Lung (tissue), 12 donors: Measurements from ENCODE around the gene WWC2. TPM values are rescaled to one million over a fixed set of nuclear protein-coding genes. Genes with fewer than 3 reads are reported as not detected.

Source experiments
- ATAC-seq: fragments of 200-7000 bp; cut with Tn5 transposase; one replicate; pipeline ENCODE4 v1.9.1; 2020; ENCODE audit warnings: moderate number of reproducible peaks; ENCODE audit not compliant: insufficient read depth, low FRiP score
- DNase-seq, 3 donors: peaks; one replicate each; pipeline ENCODE4 v3.0.0-alpha.2; 2013 to 2017
- H3K27ac ChIP-seq, 2 donors: one replicate each; pipeline ENCODE4 v1.5.1; 2013; ENCODE audit warnings: mild to moderate bottlenecking in 2 of 2, moderate library complexity in 2 of 2, control low read depth in 1 of 2, inconsistent platforms in 1 of 2, low read depth in 1 of 2, low read length in 1 of 2
- H3K27me3 ChIP-seq, 3 donors: one replicate each; pipeline ENCODE4 v1.5.1; 2013; ENCODE audit warnings: low read length in 2 of 3; ENCODE audit not compliant: control insufficient read depth in 3 of 3, insufficient read depth in 3 of 3
- H3K36me3 ChIP-seq, 4 donors: one replicate each; pipeline ENCODE4 v1.5.1; 2013; ENCODE audit warnings: low read length in 4 of 4, mild to moderate bottlenecking in 1 of 4, moderate library complexity in 1 of 4; ENCODE audit not compliant: control insufficient read depth in 4 of 4, insufficient read depth in 4 of 4
- H3K4me1 ChIP-seq, 5 donors: one replicate each; pipeline ENCODE4 v1.5.1; 2013; ENCODE audit warnings: low read length in 5 of 5, mild to moderate bottlenecking in 2 of 5, moderate library complexity in 1 of 5; ENCODE audit not compliant: control insufficient read depth in 5 of 5, insufficient read depth in 5 of 5
- H3K4me3 ChIP-seq: one replicate; pipeline ENCODE4 v1.5.1; 2013; ENCODE audit warnings: mild to moderate bottlenecking, control low read depth, moderate library complexity
- H3K9ac ChIP-seq, 2 donors: one replicate each; pipeline ENCODE4 v1.5.1; 2013; ENCODE audit warnings: low read length in 2 of 2, control low read depth in 1 of 2; ENCODE audit not compliant: insufficient read depth in 1 of 2
- H3K9me3 ChIP-seq, 4 donors: one replicate each; pipeline ENCODE4 v1.5.1; 2013; ENCODE audit warnings: low read length in 3 of 4, mild to moderate bottlenecking in 1 of 4, moderate library complexity in 1 of 4; ENCODE audit not compliant: control insufficient read depth in 4 of 4, insufficient read depth in 3 of 4
- CTCF ChIP-seq: IDR thresholded peaks from 2 replicates; pipeline ENCODE4 v1.5.1; 2012; ENCODE audit warnings: mild to moderate bottlenecking; ENCODE audit errors: control extremely low read depth, extremely low read depth
- WGBS, 2 donors: extraction: QIAGEN DNeasy Blood & Tissue Kit; methylation state at CpG; one replicate each; pipeline ENCODE4 v1.1.7; 2013; 5-methylcytosine and 5-hydroxymethylcytosine counted together
- polyA plus RNA-seq, 2 donors: library from polyadenylated mRNA; stranded (reverse); fragments of 200-250 nt; gene quantifications; one replicate each; pipeline ENCODE4 v1.2.1, GENCODE V29; 2013
- total RNA-seq, 2 donors: library from RNA; depleted of rRNA in 1 of 2; stranded (reverse); fragments of >200 nt in 1 of 2; gene quantifications; one replicate each; pipeline ENCODE4 v1.2.1, GENCODE V29; 2014 to 2021
- donor health status: control.
- donor health status: control.
- donor health status: Bipolar disorder and iron deficiency.
- donor health status: healthy.
- donor health status: DM: yes; HTN: yes; CAD: no.

WWC2 gene
- total and polyA plus RNA-seq, 4 donors: 15.6 to 124 (median 45.2) TPM

GRCh38 chr4:183330841-183331240 lies 231.8 kb downstream of the WWC2 start:
- H3K4me1 ChIP-seq: peaks cover 0 to 5% (median 0%) of the 10 kb centered on the region in 5 donors
- DNase-seq: no peak
- 90 to 96% methylated on average over 2 of the region's 2 CpGs for WGBS, 2 donors
- H3K9ac ChIP-seq: no peak overlapping the region
- no peak for ATAC-seq
- no peaks in the 10 kb centered on the region for H3K27me3 ChIP-seq
- peaks cover 0 to 5% (median 0%) of the 10 kb centered on the region in 4 donors for H3K9me3 ChIP-seq
- TF ChIP-seq CTCF: no peak
- no peaks in the 10 kb centered on the region for H3K36me3 ChIP-seq
- no peak overlapping the region for H3K27ac ChIP-seq
- no peak overlapping the region for H3K4me3 ChIP-seq

- H3K9me3 ChIP-seq: peaks cover 0 to 2% (median 0%) of the 10 kb centered on the region in 4 donors
- no peak for TF ChIP-seq CTCF
- H3K27me3 ChIP-seq: no peaks in the 10 kb centered on the region
- ATAC-seq (no peak), DNase-seq (no peak)
- peaks cover 0 to 5% (median 0%) of the 10 kb centered on the region in 5 donors for H3K4me1 ChIP-seq
- WGBS, 2 donors: 86 to 88% methylated on average over 11 of the region's 11 CpGs
- no peak overlapping the region for H3K4me3 ChIP-seq
- H3K36me3 ChIP-seq: no peaks in the 10 kb centered on the region
- no peak overlapping the region for H3K9ac ChIP-seq
- no peak overlapping the region for H3K27ac ChIP-seq
Measured at GRCh38 chr4:183332447-183332846, 233.4 kb downstream of the WWC2 start.

GRCh38 chr4:183333202-183333601 lies 234.1 kb downstream of the WWC2 start:
- no peak for TF ChIP-seq CTCF
- DNase-seq: no peak
- H3K4me3 ChIP-seq: no peak overlapping the region
- ATAC-seq: no peak
- no peaks in the 10 kb centered on the region for H3K36me3 ChIP-seq
- no peak overlapping the region for H3K9ac ChIP-seq
- no peaks in the 10 kb centered on the region for H3K27me3 ChIP-seq
- no peak overlapping the region for H3K27ac ChIP-seq
- WGBS, 2 donors: 92% methylated on average over 9 of the region's 9 CpGs
- H3K4me1 ChIP-seq: peaks cover 0 to 5% (median 0%) of the 10 kb centered on the region in 5 donors
- H3K9me3 ChIP-seq: peaks cover 0 to 2% (median 0%) of the 10 kb centered on the region in 4 donors

- Histone ChIP-seq H3K4me3 (no peak overlapping the region), H3K9ac (no peak overlapping the region), H3K9me3 (peaks cover 0 to 2% (median 0%) of the 10 kb centered on the region in 4 donors), H3K4me1 (peaks cover 0 to 5% (median 0%) of the 10 kb centered on the region in 5 donors), H3K36me3 (no peaks in the 10 kb centered on the region), H3K27me3 (no peaks in the 10 kb centered on the region), H3K27ac (no peak overlapping the region)
- no peak for TF ChIP-seq CTCF
- 89 to 93% methylated on average over 6 of the region's 6 CpGs for WGBS, 2 donors
- no peak for ATAC-seq
- DNase-seq: no peak
Measured at GRCh38 chr4:183333983-183334382, 234.9 kb downstream of the WWC2 start.
